Measurements from ENCODE around the gene RFK.

RFK gene

DNA sequence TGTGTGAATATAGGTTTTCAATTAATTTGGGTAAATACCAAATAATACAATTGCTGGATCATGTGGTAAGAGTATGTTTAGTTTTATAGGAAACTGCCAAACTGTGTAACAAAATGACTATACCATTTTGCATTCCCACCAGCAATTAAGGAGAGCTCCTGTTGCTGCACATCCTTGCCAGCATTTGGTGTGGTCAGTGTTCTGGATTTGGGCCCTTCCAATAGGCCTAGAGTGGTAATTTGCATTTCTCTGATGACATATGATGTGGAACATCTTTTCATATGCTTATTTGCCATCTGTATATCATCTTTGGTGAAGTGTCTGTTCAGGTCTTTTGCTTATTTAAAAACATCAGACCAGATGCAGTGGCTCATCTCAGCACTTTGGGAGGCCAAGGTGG, 11.6 kb upstream of the RFK start:
- in situ Hi-C loops (cut with HindIII; ENCODE audit: low sequenced_read_pairs), result no loop called here
- TF ChIP-seq, protein P1, sequence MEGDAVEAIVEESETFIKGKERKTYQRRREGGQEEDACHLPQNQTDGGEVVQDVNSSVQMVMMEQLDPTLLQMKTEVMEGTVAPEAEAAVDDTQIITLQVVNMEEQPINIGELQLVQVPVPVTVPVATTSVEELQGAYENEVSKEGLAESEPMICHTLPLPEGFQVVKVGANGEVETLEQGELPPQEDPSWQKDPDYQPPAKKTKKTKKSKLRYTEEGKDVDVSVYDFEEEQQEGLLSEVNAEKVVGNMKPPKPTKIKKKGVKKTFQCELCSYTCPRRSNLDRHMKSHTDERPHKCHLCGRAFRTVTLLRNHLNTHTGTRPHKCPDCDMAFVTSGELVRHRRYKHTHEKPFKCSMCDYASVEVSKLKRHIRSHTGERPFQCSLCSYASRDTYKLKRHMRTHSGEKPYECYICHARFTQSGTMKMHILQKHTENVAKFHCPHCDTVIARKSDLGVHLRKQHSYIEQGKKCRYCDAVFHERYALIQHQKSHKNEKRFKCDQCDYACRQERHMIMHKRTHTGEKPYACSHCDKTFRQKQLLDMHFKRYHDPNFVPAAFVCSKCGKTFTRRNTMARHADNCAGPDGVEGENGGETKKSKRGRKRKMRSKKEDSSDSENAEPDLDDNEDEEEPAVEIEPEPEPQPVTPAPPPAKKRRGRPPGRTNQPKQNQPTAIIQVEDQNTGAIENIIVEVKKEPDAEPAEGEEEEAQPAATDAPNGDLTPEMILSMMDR (IDR thresholded peaks at IDR 0.05; ENCODE audit: low read depth, low read length), result no peak
- H3K4me3 ChIP-seq (ENCODE audit: low read depth, low read length), result no peak overlapping the region
- DNase-seq (ENCODE audit: low read depth, low spot score), result no peak

DNA sequence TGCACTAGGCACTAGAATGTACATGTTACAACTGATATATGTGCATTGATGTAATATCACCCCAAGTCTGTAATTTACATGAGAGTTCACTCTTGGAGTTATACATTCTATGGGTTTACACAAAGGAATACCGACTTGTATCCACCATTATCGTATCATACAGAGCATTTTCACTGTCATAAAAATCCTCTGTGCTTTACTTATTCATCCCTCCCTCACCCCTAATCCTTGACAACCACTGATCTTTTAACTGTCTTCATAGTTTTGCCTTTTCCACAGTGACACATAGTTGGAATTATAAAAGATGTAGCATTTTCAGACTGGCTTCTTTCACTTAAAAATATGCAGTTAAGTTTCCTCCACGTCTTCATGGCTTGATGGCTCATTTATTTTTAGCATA, 11.1 kb upstream of the RFK start:
- TF ChIP-seq, protein P1 (IDR thresholded peaks at IDR 0.05; ENCODE audit: low read depth, low read length), result no peak
- in situ Hi-C loops (cut with HindIII; ENCODE audit: low sequenced_read_pairs), result no loop called here
- no peak overlapping the region for H3K4me3 ChIP-seq (ENCODE audit: low read depth, low read length)
- no peak for DNase-seq (ENCODE audit: low read depth, low spot score)

DNA sequence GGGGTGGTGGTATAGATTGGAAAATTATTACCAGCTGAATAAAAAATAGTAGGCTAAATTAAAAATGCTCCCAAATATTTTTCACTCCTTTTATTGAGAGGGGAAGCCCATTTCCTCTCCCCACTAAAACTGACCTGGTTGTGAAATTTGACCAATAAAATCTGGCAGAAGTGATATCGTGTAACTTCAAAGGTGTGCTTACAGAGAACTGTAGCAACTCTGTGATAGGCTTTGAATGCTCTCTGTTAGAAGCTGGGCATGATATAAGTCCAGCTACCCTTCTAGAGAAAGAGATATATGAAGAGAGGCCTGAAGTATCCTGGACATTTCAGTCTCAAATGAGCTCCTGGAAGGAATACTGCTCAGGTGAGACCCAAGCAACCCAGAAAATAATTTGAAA, 10.2 kb upstream of the RFK start:
- no peak for DNase-seq (ENCODE audit: low read depth, low spot score)

DNA sequence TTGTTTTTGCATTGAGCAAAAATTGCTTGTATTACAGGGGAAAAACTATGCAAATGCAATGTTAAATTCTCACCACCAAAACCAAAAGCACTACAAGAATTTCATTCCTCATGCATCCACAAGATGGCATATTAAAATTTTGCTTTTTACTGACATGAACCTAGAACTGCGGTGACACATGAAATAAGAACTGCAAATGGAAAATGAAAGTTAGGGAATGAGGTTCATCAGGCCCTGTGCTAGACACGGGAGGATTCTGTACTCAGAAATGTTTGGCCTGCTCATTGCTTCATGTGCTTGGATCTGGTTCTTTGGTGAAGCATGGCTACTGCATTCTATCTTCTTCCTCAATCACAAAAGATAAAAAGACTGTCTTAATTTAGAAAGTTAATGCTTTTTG, 9.1 kb upstream of the RFK start:
- TF ChIP-seq, protein P1 (IDR thresholded peaks at IDR 0.05; ENCODE audit: low read depth, low read length), result peak; percentile 52
- H3K4me3 ChIP-seq (ENCODE audit: low read depth, low read length), result no peak overlapping the region
- in situ Hi-C loops (cut with HindIII; ENCODE audit: low sequenced_read_pairs), result no loop called here

More for the DNA sequence above, 10.2 kb upstream of the RFK start:
- H3K4me3 ChIP-seq (ENCODE audit: low read depth, low read length), result no peak overlapping the region
- in situ Hi-C loops (cut with HindIII; ENCODE audit: low sequenced_read_pairs), result no loop called here
- TF ChIP-seq, protein P1 (IDR thresholded peaks at IDR 0.05; ENCODE audit: low read depth, low read length), result no peak

DNA sequence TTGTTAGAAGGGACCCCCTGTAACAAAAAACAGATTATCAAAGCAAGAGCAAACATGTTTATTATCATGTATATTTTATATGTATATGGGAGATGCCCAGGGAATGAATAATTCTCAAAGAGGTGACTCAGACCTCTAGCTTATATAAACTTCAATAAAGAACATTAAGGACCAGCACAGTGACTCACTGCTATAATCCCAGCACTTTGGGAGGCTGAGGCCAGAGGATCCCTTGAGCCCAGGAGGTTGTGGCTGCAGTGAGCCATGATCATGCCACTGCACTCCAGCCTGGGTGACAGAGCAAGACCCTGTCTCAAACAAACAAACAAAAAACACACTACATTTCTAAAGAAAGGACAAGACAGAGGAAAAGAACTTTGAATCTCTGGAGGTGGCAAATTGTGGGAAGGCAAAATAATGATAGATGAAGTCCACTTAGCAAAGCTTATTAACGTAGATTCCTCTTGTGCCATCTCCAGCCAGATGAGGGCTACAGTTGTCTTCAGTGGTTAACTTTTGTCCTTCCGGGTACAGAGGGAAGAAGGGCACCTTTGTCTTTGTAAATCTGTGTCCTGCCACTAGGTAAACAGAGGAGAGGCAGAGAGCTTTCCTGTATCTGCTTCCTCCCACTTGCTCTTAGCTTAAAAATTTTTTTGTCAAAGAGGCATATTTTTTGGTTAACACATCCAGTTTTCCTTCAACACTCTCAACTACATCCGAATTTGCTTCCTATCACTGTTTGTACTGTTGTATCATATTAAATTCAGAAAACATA, 7.5 kb upstream of the RFK start:
- peak; percentile 19 for DNase-seq (ENCODE audit: low read depth, low spot score)
- TF ChIP-seq, protein P1 (IDR thresholded peaks at IDR 0.05; ENCODE audit: low read depth, low read length), result no peak
- in situ Hi-C loops (cut with HindIII; ENCODE audit: low sequenced_read_pairs), result no loop called here
- H3K4me3 ChIP-seq (ENCODE audit: low read depth, low read length), result no peak overlapping the region

More for the DNA sequence above, 9.1 kb upstream of the RFK start:
- peak; percentile 83 for DNase-seq (ENCODE audit: low read depth, low spot score)

DNA sequence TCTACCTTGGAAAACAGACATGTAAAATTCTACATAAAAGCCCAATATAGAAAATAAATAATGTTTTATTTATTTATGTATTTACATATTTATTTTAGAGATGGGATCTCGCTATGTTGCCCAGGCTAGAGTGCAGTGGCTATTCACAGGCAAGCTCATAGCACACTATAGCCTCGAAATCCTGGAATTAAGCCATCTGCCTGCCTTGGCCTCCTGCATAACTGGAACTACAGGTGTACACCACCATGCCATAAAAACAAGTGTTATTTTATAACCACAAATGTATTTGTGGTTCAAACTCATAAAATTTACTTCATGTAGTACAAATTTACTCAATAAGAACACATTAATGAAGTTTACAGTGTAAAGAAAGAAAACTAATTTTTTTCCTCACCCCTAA, 7.0 kb upstream of the RFK start:
- H3K4me3 ChIP-seq (ENCODE audit: low read depth, low read length), result no peak overlapping the region
- no peak for DNase-seq (ENCODE audit: low read depth, low spot score)
- in situ Hi-C loops (cut with HindIII; ENCODE audit: low sequenced_read_pairs), result no loop called here
- TF ChIP-seq, protein P1 (IDR thresholded peaks at IDR 0.05; ENCODE audit: low read depth, low read length), result no peak

All from astrocyte of the spinal cord (primary cell).